HG02623 (cell line): ENCODE measurements around the gene CFAP206.
"Not testable (repeated sequence)": the region's sequence is repeated elsewhere in the genome, so short reads cannot be mapped to it uniquely, and the experiment has no call there.

Experiments
- ATAC-seq: cut with Tn5 transposase; IDR thresholded peaks from one replicate; pipeline ENCODE4 v1.9.1; 2021; ENCODE audit warnings: moderate library complexity; ENCODE audit not compliant: unreplicated experiment

CFAP206 gene

GRCh38 chr6:87419266-87419665 is 11.5 kb downstream of the CFAP206 start:
- ATAC-seq = no peak

- no peak for ATAC-seq
Measured at GRCh38 chr6:87420360-87420759, 12.6 kb downstream of the CFAP206 start.

GRCh38 chr6:87421576-87421975 is 13.8 kb downstream of the CFAP206 start:
- no peak for ATAC-seq

DNA sequence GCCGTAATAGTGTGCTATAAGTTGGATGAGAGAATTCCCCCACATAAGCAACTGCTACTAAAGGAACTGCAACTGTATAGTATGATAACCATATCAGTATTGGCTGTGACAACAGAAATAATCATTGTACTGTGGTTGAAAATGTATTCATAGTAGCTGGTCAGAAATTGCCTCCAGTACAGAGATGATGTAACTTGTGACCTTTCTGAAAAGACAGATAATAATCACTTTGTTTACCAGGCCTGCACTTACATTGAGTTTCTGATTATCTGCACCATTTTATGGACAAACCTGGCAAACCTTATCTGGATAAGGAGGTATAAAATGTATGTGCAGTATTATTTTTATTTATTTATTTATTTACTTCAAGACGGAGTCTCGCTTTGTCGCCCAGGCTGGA is 19.0 kb downstream of the CFAP206 start:
- no peak for ATAC-seq

GRCh38 chr6:87430499-87430898 is 22.7 kb downstream of the CFAP206 start:
- ATAC-seq = no peak

GRCh38 chr6:87431263-87431662 is 23.5 kb downstream of the CFAP206 start:
- no peak for ATAC-seq

- ATAC-seq = no peak
Measured at GRCh38 chr6:87436435-87436834, 28.7 kb downstream of the CFAP206 start.

DNA sequence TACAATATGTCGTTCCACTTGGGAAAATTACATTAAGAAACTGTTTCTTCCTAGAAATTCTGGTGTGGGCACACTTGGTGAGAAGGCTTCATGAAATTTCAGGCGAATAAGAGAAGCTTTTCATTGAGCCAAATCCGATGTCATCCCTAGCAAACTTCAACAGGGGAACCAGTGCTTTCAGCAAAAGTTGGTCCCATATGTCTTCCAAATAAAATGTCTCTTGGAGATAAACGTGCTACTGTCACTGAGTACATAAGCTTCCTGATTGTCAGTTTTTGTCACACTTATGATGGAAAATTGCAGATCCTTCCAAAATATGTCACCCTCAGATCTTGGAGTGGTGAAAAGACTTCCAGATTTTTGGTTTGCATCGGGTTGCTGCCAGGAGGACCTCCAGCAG is 33.9 kb downstream of the CFAP206 start:
- no peak for ATAC-seq

- ATAC-seq = no peak
Measured at GRCh38 chr6:87444362-87444761, 36.6 kb downstream of the CFAP206 start.

- no peak for ATAC-seq
Measured at GRCh38 chr6:87465051-87465450, 57.3 kb downstream of the CFAP206 start.

- ATAC-seq = peak; percentile 95
Measured at GRCh38 chr6:87472525-87473418, 65.0 kb downstream of the CFAP206 start, which contains the start of gene SLC35A1. Gene SLC35A1, plus strand, starts transcription at chr6:87472974. Its CDS starts 30 bp downstream, at chr6:87473004.

GRCh38 chr6:87473419-87473903 is 65.7 kb downstream of the CFAP206 start:
- ATAC-seq = peak; percentile 49

DNA sequence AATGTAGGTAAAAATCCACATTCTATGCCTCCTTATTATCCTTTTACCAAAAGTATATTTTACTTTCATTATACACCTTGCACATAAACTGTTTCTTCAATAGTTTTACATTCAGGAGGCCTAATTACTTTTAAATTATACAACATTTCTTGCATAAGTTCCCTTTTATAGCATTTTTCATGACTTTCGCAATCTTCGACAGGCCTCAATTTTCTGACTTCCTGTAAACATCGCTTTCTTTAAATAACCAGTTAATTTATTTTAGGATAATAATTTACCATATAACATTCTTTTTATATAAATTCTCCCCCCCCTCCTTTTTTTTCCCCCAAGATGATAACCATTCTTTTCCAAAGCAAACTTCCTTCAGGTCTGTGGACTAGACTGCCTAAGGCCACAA is 74.2 kb downstream of the CFAP206 start:
- no peak for ATAC-seq

- ATAC-seq = no peak
Measured at GRCh38 chr6:87482366-87482765, 74.6 kb downstream of the CFAP206 start.

- no peak for ATAC-seq
Measured at GRCh38 chr6:87483929-87484328, 76.2 kb downstream of the CFAP206 start.

DNA sequence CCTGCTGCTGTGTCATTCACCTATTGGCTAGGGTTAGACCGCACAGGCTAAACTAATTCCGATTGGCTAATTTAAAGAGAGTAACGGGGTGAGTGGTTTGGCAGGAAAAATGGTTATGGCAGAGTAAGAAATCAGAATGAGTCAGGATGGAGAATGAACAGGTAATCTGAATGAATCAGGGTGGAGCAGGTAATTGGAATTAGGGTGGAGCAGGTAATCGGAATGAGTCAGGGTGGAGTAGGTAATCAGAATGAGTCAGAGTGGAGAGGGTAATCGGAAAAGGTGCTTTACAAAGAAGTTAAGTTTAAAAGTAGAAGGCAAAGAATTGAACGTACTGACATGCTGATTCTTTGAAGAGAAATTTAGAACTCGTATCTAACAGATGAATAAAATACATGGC is 76.7 kb downstream of the CFAP206 start:
- no peak for ATAC-seq

GRCh38 chr6:87487555-87487954 is 79.8 kb downstream of the CFAP206 start:
- no peak for ATAC-seq

DNA sequence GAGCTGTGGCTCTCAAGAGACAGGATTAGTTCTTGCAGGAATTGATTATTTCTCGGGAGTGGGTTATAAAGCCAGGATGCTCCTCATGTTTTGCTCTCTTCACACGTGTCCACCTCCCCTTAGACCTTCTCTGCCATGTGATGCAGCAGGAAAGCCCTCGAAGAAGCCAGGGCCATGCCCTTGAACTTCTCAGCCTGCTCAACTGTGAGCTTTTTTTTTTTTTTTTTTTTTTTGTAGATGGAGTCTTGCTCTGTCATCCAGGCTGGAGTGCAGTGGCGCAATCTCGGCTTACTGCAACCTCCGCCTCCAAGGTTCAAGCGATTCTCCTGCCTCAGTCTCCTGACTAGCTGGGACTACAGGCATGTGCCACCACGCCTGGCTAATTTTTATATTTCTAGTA is 81.6 kb downstream of the CFAP206 start:
- ATAC-seq = not testable (repeated sequence)

DNA sequence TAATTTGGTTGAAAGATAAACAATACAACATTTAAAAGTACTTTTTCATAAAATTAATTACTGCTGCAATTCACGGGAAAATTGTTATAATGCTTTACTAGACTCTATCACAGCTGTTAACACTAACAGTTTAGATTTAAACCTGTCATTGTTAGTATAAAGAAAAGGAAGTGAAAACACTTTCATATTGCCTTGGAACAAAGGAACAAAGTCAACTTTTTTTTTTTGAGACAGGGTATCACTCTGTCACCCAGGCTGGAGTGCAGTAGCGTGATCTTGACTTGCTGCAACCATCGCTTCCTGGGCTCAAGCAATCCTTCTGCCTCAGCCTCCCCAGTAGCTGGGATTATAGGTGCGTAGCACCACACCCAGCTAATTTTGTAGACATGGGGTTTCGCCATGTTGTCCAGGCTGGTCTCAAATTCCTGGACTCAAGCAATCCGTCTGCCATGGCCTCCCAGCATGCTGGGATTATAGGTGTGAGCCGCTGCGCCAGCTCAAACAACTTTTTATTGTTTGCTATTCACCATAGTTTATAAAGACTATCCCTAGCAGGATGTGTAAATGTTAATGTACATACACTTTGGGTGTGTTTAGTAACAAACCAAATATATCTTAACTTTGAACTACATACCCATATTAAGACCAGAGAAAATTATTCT is 87.1 kb downstream of the CFAP206 start:
- peak; percentile 69 for ATAC-seq

DNA sequence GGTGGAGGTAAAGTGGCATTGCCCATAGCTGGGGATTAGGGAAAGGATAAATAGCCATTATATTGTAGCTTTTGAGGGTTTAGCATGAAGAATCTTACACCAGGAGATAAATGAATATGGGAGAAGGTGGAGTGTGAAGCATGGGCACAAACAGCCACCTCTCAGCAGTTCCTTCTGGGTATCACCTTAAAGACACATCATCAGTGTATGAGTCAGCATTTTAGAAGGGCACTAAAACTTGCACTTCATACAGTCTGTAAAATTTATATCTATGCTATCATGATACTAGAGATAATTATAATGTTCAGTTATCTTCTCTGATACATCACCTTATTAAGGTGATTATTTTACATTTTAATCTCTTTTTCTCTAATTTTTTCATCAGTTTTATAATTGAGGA is 90.3 kb downstream of the CFAP206 start:
- ATAC-seq = no peak

- no peak for ATAC-seq
Measured at GRCh38 chr6:87501809-87502572, 94.2 kb downstream of the CFAP206 start.
